HG03175 (cell line): Measurements from ENCODE around the gene SEC14L1.
A peak's percentile ranks its signal among the peaks of the same experiment; 100 is the strongest.
"Not testable (repeated sequence)": the region's sequence is repeated elsewhere in the genome, so short reads cannot be mapped to it uniquely, and the experiment has no call there.

Source experiments
- ATAC-seq: cut with Tn5 transposase; IDR thresholded peaks from one replicate; pipeline ENCODE4 v1.9.1; 2021; ENCODE audit warnings: mild to moderate bottlenecking, moderate library complexity; ENCODE audit not compliant: unreplicated experiment

The SEC14L1 gene

DNA sequence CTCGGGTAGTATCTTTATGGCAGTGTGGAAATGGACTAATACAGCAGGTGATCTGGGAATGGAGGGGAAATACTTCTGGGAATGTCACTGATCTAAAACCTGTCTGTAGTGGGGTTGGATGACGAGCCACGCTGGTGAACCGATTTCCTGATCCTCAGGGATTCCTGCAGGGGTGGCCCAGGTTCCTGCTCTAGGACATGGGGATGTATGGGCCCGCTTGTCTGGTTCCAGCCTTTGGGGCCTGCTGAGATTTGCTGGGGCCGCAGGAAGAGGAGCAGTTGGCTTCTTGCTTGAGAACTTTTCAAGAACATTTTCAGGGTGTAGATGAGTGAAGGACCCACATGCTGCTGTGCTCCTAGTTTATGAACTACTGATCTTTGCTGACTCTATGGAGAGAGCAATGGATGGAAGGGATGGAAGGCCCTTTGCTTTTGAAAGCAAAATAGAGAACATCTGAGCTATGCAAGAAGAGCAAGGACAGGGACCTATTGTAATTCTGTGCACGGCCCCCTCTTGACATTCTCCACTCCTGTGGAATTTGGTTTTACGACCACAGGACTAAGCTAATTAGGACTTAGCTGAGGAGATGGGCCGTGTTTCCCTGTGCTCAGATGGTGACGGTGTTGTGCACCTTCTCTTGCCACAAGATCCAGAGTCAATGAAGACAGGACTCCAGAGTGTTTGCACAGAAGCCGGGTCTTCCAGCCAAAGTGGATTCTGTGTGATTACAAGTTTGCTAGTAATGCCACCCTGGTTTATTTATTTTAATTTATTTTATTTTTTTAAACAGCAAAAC lies 90.5 kb downstream of the SEC14L1 start:
- ATAC-seq, result no peak

- no peak for ATAC-seq
Measured at GRCh38 chr17:77233127-77233526, 92.4 kb downstream of the SEC14L1 start.

- no peak for ATAC-seq
Measured at GRCh38 chr17:77233635-77234334, 93.0 kb downstream of the SEC14L1 start.

- ATAC-seq, result no peak
Measured at GRCh38 chr17:77234695-77235094, 93.9 kb downstream of the SEC14L1 start.

DNA sequence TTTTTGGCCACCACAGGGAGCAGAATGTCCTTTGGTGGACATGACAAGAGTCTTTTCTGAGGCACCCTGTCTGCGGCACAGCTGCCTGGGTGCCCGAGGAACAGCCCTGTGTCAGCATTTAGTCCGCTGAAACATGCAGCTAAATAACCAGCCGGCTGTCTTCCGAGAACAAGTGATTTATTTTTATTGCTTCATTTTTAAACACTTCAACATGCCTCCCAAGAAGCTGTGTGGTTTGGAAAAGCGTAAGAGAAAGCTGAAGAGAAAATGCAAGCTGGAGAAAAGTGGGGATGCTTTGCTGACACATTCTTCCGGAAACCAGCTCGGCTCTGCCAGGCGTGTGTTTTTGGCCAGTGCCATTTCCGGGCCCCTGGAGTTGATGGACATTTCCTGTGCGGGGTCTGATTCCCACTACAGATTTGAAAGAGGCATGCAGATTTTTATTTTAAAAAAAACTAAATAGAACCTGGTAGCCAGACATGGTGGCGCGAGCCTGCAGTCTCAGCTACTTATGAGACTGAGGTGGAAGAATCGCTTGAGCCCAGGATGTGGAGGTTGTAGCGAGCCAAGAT lies 94.7 kb downstream of the SEC14L1 start:
- ATAC-seq, result no peak

GRCh38 chr17:77237232-77238008 lies 96.7 kb downstream of the SEC14L1 start:
- no peak for ATAC-seq

GRCh38 chr17:77240976-77241375 lies 100.2 kb downstream of the SEC14L1 start:
- ATAC-seq, result no peak

GRCh38 chr17:77242118-77242851 lies 101.5 kb downstream of the SEC14L1 start:
- ATAC-seq, result no peak

DNA sequence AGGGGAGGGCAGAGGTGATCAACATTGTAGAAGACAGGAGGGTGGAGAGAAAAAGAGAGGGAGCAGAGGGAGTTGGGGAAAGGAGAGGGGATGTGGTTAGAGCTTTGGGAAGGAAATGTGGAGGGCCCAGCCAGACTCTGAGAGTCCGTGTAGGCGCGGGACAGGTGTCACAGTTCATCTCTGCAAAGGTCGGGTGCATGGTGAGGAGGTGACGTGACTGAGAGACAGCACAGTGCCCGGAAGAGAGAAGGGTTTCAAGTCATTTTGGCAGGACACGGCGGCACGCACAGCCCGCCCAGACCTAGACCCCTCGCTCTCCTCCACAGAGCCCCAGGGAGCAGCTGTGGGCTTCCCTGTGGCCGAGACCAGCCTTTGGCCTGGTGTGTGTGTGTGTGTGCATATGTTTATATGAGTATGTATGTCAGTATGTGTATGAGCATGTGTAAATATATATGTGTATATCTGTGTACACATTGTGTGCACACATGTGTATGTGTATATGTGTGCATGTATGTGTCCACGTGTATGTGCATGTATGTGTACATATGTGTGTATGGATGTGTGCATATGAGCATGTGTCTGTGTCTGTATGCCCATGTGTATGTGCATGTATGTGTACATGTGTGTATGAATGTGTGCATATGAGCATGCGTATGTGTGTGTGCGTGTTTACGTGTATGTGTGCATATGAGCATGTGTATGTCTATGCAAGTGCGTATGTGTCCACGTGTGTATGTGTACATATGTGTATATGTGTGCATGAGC lies 104.6 kb downstream of the SEC14L1 start:
- no peak for ATAC-seq

DNA sequence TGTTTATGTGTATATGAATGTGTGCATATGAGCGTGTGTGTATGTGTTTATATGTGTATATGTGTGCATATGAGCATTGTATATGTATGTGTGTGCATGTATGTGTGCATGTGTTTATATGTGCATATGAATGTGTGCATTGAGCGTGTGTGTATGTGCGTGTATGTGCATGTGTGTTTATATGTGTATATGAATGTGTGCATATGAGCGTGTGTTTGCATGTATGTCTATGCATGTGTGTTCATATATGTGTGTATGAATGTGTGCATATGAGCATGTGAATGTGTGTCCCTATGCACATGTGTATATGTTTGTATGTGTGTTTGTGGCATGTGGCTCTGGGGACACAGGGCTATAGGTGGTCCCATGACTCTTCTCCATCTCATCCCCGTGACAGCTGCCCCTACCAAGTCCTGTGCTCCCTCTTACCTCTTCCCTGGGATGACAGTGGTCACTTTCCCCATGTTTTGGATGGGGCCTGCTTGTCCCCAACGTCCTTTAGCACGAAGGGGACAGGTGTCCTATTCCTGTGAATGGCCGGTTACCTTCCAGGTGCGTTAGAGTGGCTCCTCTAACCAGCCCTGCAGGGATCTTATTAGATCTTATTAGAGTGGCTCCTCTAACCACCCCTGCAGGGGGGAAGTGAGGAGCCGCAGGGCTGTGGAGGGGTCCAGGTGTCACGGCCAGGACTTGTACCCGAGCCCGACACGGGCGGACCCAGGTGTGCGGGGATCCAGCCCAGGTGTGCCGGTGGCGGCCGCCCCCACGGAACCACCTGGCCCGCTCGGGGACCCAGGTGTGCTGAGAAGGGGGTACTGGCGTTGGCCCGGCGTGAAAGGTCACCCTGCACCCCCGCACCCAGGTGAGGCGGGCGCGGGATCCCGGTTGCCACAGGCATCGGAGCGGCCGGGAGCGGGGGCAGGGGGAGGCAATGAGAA lies 105.6 kb downstream of the SEC14L1 start:
- ATAC-seq, result peak; percentile 22

- peak; percentile 67 for ATAC-seq
Measured at GRCh38 chr17:77247048-77247541, 106.3 kb downstream of the SEC14L1 start.

DNA sequence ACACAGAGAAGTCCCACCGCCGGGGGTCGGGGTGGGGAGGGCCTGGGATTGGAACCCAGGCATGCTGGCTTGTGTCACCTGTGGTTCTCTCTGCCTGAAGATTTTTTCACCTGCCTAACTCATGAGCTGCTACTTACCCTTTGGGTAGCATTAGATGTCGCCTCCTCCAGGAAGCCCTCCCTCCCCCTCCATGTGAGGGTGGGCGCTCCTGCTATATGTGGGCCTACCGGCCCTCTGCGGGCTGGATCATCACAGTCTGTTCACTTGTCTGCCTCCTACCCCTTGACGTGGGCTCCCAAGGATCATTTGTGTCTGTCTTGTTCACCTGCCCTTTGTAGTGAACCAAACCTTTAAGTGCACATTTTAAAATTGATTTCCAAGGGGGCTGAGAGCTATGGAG lies 106.8 kb downstream of the SEC14L1 start:
- no peak for ATAC-seq

- ATAC-seq, result no peak
Measured at GRCh38 chr17:77248216-77249114, 107.7 kb downstream of the SEC14L1 start.

DNA sequence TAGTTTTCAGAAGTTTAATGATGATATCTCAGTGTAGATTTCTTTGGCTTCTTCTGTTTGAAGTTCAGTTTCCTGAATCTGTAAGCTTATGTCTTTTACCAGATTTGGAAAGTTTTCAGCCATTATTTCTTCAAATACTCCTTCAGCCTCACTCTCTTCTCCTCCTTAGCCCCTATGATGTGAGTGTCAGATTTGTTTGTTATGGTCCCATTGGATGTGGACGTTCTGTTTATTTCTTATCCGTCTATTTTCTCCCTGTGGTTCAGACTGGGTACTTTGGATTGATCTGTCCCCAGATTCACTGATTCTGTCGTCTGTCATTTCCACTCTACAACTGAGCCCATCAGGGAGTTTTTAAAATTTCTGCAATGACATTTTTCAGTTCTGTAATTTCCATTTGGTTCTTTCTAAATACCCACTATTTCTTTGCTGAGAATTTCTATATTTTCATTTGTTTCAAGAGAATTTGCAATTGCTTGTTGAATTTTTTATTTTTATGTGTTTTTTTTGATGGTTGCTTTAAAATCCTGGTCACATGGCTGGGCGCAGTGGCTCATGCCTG lies 110.9 kb downstream of the SEC14L1 start:
- ATAC-seq, result no peak

- ATAC-seq, result not testable (repeated sequence)
Measured at GRCh38 chr17:77252306-77252705, 111.5 kb downstream of the SEC14L1 start.

GRCh38 chr17:77253611-77254051 lies 112.9 kb downstream of the SEC14L1 start:
- ATAC-seq, result no peak
